OCI-LY7 (cell line): ENCODE data around the gene DUOX2.

ENCODE experiments used
- EZH2phosphoT487 ChIP-seq: fragments of 200-600 bp; sonication (generic); IDR thresholded peaks from 2 replicates; pipeline ENCODE4 v1.6.1; 2018; ENCODE audit warnings: low read depth, borderline replicate concordance, mild to moderate bottlenecking, mixed run types, antibody characterized with exemption, low read length, moderate library complexity, mixed read lengths
- TF ChIP-seq, protein P1 (sequence below): fragments of 200-600 bp; sonication (generic); conservative IDR thresholded peaks from 2 replicates; pipeline ENCODE4 v1.5.1; 2014; ENCODE audit warnings: mild to moderate bottlenecking, antibody characterized with exemption, low read length, moderate library complexity, mixed read lengths

DNA sequence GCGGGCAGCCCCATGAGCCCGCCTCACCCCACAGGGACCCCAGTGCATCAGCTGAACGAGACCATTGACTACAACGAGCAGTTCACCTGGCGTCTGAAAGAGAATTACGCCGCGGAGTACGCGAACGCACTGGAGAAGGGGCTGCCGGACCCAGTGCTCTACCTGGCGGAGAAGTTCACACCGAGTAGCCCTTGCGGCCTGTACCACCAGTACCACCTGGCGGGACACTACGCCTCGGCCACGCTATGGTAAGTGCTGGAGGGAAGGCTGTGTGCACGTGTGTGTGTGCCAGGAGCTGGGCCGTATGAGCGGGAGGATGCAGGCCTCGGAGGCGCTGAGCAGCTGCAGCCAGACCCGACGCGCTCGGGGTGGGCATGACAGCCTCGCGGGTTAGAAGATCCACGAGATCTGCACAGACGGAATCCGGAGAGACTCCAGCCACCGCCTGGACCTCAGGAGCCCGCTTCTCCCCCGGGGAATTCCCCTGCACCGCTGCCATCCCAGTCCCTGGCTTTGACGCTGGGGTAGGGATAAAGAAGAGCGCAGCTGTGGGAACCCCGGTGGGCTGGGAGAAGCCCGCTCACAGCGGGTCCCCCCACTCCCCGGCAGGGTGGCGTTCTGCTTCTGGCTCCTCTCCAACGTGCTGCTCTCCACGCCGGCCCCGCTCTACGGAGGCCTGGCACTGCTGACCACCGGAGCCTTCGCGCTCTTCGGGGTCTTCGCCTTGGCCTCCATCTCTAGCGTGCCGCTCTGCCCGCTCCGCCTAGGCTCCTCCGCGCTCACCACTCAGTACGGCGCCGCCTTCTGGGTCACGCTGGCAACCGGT lies 2.7 kb upstream of the DUOX2 start:
- TF ChIP-seq, protein P1, sequence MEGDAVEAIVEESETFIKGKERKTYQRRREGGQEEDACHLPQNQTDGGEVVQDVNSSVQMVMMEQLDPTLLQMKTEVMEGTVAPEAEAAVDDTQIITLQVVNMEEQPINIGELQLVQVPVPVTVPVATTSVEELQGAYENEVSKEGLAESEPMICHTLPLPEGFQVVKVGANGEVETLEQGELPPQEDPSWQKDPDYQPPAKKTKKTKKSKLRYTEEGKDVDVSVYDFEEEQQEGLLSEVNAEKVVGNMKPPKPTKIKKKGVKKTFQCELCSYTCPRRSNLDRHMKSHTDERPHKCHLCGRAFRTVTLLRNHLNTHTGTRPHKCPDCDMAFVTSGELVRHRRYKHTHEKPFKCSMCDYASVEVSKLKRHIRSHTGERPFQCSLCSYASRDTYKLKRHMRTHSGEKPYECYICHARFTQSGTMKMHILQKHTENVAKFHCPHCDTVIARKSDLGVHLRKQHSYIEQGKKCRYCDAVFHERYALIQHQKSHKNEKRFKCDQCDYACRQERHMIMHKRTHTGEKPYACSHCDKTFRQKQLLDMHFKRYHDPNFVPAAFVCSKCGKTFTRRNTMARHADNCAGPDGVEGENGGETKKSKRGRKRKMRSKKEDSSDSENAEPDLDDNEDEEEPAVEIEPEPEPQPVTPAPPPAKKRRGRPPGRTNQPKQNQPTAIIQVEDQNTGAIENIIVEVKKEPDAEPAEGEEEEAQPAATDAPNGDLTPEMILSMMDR, result no peak
- no peak for TF ChIP-seq EZH2phosphoT487
